GM12801 (cell line): ENCODE data around the gene CPHXL2.

Experiments
- TF ChIP-seq, protein P1 (sequence below): IDR thresholded peaks from one replicate; pipeline ENCODE4 v1.5.1; 2011; ENCODE audit warnings: control low read depth; ENCODE audit not compliant: insufficient read length; ENCODE audit errors: extremely low read depth

The CPHXL2 gene

DNA sequence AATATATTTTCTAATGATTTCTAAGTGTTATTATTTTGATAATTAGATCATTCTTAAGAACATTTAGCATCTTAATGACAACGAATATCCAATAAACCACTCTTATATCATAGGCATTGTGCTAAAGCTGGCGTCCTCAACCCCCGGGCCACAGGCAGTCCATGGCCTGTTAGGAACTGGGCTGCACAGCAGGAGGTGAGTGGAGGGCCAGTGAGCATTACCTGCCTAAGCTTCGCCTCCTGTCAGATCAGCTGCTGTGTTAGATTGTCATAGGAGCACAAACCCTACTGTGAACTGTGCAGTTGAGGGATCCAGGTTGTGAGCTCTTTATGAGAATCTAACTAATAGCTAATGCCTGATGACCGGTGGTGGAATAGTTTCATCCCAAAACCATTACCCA is 20.8 kb upstream of the CPHXL2 start:
- TF ChIP-seq, protein P1, sequence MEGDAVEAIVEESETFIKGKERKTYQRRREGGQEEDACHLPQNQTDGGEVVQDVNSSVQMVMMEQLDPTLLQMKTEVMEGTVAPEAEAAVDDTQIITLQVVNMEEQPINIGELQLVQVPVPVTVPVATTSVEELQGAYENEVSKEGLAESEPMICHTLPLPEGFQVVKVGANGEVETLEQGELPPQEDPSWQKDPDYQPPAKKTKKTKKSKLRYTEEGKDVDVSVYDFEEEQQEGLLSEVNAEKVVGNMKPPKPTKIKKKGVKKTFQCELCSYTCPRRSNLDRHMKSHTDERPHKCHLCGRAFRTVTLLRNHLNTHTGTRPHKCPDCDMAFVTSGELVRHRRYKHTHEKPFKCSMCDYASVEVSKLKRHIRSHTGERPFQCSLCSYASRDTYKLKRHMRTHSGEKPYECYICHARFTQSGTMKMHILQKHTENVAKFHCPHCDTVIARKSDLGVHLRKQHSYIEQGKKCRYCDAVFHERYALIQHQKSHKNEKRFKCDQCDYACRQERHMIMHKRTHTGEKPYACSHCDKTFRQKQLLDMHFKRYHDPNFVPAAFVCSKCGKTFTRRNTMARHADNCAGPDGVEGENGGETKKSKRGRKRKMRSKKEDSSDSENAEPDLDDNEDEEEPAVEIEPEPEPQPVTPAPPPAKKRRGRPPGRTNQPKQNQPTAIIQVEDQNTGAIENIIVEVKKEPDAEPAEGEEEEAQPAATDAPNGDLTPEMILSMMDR, result no peak

DNA sequence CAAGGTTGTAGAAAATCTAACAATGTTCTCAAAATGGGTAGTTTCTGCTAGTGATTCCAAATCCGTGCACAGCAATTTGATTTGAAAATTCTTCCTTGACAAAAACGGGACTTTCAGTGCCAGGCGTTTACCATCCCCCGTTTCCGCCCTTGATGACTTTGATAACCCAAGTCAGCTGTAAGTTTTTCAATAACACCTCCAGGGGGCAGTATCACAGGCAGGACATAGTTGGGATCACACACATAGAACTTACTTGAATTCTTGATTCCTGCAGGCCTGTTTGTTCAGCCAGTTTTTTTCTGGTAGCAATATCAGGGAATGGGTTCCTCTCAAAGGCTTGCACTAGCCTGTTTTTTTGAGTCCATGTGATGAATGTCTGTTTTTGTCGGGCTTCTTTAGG is 18.9 kb upstream of the CPHXL2 start:
- TF ChIP-seq, protein P1, result no peak

DNA sequence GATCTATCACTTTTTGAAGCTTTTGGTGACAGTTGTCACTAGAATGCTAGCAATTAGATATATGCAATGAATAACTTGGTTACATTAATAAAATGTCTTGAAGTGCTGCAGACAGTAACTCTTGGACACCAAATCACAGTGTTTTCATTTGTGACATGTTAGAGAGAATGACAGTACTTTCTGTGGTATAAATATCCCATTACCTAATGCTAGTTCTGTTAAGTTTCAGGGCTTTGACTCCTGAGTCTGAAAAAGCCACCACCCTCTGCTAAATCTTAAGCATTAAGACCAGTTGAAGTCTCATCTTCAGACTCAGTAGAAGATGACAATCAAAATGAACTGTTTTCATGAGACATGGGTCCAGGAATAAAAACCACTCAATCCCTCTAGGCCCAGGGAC is 10.6 kb upstream of the CPHXL2 start:
- TF ChIP-seq, protein P1, result no peak

DNA sequence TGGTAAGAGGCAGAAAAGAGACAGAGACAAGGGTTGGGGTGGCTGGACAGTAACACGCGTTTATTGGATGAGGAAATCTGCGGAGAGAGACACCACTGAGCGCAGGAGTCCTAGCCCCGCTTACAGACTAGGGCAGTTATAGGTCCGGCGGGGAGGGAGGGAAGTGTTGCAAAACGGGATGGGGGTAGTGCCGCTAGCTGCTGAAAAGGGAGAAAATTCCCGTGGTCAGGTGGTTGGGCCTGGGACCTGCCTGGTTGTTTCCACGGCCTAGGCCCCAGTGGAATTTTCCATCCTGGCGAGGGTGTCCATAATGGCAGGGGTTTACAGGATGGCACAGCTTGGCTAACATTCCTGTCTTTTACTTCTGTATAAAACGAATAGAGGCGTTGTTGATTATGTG is 5.5 kb upstream of the CPHXL2 start:
- TF ChIP-seq, protein P1, result no peak

DNA sequence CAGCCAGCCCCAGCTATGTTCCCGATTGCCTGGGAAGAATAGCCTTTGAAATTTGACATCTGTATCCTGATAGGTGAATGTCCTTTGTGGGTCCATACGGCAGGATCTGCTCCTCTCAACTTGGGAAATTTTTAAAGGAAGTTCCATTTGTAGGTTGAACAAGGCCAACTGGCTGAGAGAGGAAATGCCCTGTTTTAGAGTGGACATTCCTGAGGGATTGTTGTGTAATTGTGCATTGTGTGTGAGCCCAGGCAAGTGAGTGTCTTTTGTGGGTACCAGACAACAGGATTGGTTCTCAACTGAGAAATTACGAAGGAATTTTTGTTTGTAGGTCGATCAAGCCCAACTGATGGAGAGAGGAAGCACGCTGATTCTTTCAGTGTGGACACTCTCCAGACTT is 2.6 kb upstream of the CPHXL2 start:
- TF ChIP-seq, protein P1, result no peak

DNA sequence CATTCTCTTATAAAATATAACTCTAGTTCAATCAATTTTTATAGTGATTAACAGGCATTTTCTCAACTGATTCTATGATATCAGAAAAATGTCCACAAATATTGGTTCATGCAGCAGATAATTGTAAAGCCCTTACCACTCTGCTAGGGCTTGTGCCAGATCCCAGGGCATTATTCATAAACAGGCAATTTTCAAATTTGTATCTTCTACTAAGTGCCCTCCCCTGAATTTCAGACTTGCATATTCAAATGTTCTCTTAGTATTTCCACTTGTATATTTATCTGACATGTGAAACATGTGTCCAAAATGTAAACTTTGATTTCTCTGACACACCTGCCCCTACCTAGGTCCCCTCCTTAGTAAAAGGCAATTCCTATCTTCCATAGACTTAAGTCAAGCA is 9.3 kb downstream of the CPHXL2 start:
- TF ChIP-seq, protein P1, result no peak

DNA sequence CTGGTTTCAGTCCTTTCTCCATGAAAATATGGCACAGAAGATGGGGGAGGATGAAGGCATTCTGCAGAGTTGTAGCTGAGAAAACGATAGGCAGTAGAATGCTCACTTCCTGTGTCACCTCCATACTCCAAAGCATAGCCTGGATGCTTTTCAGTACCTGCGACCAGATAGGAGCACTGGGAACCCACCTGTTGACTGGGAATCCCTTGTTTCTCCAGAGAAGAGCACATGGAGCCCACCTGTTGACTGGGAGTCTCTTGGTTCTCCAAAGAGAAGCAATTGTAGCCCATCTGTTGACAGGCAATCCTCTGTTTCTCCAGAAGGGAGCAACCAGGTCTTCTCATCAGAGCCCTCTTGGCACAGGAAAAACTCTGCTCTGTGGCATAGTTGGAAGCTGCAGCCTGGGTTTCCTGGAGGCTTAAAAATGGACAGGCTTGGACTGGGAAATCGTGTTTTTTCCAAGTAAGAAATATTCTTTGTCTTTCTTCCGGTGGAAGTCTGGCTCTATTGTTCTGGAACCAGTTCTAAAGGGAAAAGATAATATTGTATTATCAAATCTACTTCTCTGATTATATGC is 16.0 kb downstream of the CPHXL2 start:
- TF ChIP-seq, protein P1, result no peak
